Aorta (tissue), 5 donors: Measurements from ENCODE around the gene RPL11. TPM values are rescaled to one million over a fixed set of nuclear protein-coding genes. Genes with fewer than 3 reads are reported as not detected.

Experiments
- ATAC-seq: fragments of 200-7000 bp; cut with Tn5 transposase; one replicate; pipeline ENCODE4 v1.9.1; 2022; ENCODE audit warnings: moderate library complexity; ENCODE audit not compliant: low FRiP score
- DNase-seq, 2 donors: peaks; one replicate each; pipeline ENCODE4 v3.0.0-alpha.2; 2020
- H3K27ac ChIP-seq, 2 donors: one replicate each; pipeline ENCODE4 v1.5.1; 2013; ENCODE audit warnings: low read length in 2 of 2, mild to moderate bottlenecking in 2 of 2, moderate library complexity in 2 of 2, control low read depth in 1 of 2, inconsistent platforms in 1 of 2, low read depth in 1 of 2
- H3K27me3 ChIP-seq, 2 donors: one replicate each; pipeline ENCODE4 v1.6.1; 2013; ENCODE audit warnings: control low read depth in 1 of 2, low read length in 1 of 2, mild to moderate bottlenecking in 1 of 2, moderate library complexity in 1 of 2; ENCODE audit not compliant: insufficient read depth in 2 of 2, control insufficient read depth in 1 of 2
- H3K36me3 ChIP-seq, 2 donors: one replicate each; pipeline ENCODE4 v1.6.1; 2013; ENCODE audit warnings: control low read depth in 1 of 2, low read length in 1 of 2, mild to moderate bottlenecking in 1 of 2; ENCODE audit not compliant: insufficient read depth in 2 of 2, control insufficient read depth in 1 of 2
- H3K4me1 ChIP-seq, 2 donors: one replicate each; pipeline ENCODE4 v1.6.1; 2013; ENCODE audit warnings: low read length in 2 of 2, control low read depth in 1 of 2, mild to moderate bottlenecking in 1 of 2, moderate library complexity in 1 of 2; ENCODE audit not compliant: insufficient read depth in 2 of 2, control insufficient read depth in 1 of 2
- H3K4me3 ChIP-seq, 2 donors: one replicate each; pipeline ENCODE4 v1.5.1; 2013; ENCODE audit warnings: low read length in 2 of 2, control low read depth in 1 of 2, mild to moderate bottlenecking in 1 of 2
- H3K9me3 ChIP-seq: one replicate; pipeline ENCODE4 v1.6.1; 2013; ENCODE audit warnings: mild to moderate bottlenecking, low read length; ENCODE audit not compliant: control insufficient read depth
- WGBS, 2 donors: extraction: QIAGEN DNeasy Blood & Tissue Kit; methylation state at CpG; one replicate each; pipeline ENCODE4 v1.1.7; 2013; 5-methylcytosine and 5-hydroxymethylcytosine counted together
- intact Hi-C, 2 donors: fragments of 100-400 bp; cut with DNase I; formaldehyde crosslinking; loops; one replicate each; pipeline versions ENCODE4 v1.14.2 to v1.15.0; 2022
- polyA plus RNA-seq, 2 donors: library from polyadenylated mRNA; stranded (reverse); fragments of 200-250 nt; gene quantifications; one replicate each; pipeline ENCODE4 v1.2.3, GENCODE V29; 2013
- total RNA-seq, 2 donors: library from RNA; stranded (reverse); fragmentation: NEBNext Ultra II Directional; extraction: Animal tissue kit (Norgen Biotek cat#: 25700); gene quantifications; one replicate each; pipeline ENCODE4 v1.2.1, GENCODE V29; 2021
- donor health status: healthy with polysubstance abuse.
- donor health status: Bipolar disorder and iron deficiency.
- donor health status: DM: no; HTN: no; CAD: no.
- donor health status: DM: no; HTN: no; CAD: no.
- donor health status: DM: yes; HTN: yes; CAD: no.

RPL11 gene
- total and polyA plus RNA-seq, 4 donors, result 707 to 3,782 (median 1,514) TPM

DNA sequence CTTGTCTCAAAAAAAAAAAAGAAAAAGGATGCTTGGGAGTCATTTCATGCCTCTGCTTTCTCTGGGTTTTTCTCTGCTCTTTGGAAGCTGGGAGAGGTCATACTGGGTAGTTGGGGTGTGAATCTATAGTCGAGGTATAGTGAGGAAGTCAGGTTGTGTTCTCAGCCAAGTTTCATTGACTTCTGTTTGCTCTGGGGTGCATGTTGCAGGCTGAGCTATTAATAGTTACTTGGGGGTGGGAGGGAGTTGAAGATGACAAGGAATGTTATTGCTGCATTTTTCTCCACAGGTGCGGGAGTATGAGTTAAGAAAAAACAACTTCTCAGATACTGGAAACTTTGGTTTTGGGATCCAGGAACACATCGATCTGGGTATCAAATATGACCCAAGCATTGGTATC, 2.8 kb downstream of the RPL11 start:
- Histone ChIP-seq H3K4me1 (peaks cover 0 to 3% of the 10 kb centered on the region in 2 donors), H3K27me3 (no peaks in the 10 kb centered on the region), H3K36me3 (peaks cover 0 to 3% of the 10 kb centered on the region in 2 donors), H3K4me3 (no peak overlapping the region), H3K27ac (no peak overlapping the region), H3K9me3 (no peaks in the 10 kb centered on the region)
- 56% methylated on average over 3 of the region's 3 CpGs for WGBS, 2 donors
- intact Hi-C loops, result loop anchor here in 1 of 2 donors (5.0 kb wide), 1 partner anchor 48 kb away; the partner anchor contains the start of gene ELOA
- DNase-seq (no peak), ATAC-seq (no peak)

DNA sequence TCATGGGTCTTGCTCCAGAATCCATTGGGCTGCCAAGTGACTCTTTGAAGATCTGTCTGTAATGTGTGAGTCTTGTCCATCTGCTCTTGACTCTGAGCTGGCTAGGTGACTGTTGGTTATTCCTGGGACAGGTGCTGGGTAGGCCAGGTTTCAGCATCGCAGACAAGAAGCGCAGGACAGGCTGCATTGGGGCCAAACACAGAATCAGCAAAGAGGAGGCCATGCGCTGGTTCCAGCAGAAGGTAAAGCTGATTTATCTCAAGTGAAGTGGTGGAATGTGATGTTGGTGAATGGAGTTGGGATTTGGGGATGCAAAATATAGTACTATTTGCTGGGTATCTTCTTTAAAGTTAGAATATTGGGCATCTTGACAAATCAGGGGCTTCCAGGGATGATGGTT, 4.1 kb downstream of the RPL11 start:
- H3K9me3 ChIP-seq, result no peaks in the 10 kb centered on the region
- intact Hi-C loops, result no loop called here
- DNase-seq (no peak), ATAC-seq (no peak)
- 96 to 99% methylated on average over 3 of the region's 3 CpGs for WGBS, 2 donors
- no peak overlapping the region for H3K27ac ChIP-seq
- no peaks in the 10 kb centered on the region for H3K27me3 ChIP-seq
- peaks cover 0 to 7% of the 10 kb centered on the region in 2 donors for H3K36me3 ChIP-seq
- no peak overlapping the region for H3K4me3 ChIP-seq
- H3K4me1 ChIP-seq, result peaks cover 0 to 3% of the 10 kb centered on the region in 2 donors

DNA sequence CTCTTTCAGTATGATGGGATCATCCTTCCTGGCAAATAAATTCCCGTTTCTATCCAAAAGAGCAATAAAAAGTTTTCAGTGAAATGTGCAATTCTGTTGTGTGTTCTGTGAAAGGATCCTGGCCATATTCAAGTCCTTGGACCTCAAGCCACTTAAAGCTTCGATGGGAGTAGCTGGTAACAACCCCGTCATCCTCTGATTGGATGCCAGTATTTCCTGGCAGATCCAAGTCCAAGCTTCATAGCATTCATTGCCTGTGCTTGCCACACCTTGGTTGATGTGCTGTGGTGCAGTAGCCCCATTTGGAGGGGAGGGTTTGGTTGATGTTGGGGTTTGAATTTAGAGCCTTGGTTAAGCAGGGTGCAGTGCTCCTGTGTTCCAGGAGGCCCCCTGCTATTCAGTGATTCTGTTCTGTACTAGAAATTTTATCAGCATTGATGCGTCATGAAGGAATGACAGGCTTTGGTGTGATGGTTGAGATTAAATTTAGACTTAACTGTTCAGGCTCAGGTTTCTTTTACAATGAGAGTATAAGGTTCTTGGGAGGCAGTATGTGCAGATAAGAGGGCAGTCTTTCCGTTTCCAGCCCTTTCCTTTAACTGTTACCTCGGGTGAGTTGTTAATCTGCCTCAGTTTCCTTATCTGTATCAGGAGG, 4.9 kb downstream of the RPL11 start:
- H3K4me3 ChIP-seq, result no peak overlapping the region
- H3K4me1 ChIP-seq, result peaks cover 0 to 3% of the 10 kb centered on the region in 2 donors
- peaks cover 4 to 7% of the 10 kb centered on the region in 2 donors for H3K36me3 ChIP-seq
- DNase-seq, result no peak
- no peaks in the 10 kb centered on the region for H3K27me3 ChIP-seq
- 51 to 58% methylated on average over 6 of the region's 6 CpGs for WGBS, 2 donors
- no peak for ATAC-seq
- no peak overlapping the region for H3K27ac ChIP-seq
- H3K9me3 ChIP-seq, result no peaks in the 10 kb centered on the region
- intact Hi-C loops, result no loop called here

DNA sequence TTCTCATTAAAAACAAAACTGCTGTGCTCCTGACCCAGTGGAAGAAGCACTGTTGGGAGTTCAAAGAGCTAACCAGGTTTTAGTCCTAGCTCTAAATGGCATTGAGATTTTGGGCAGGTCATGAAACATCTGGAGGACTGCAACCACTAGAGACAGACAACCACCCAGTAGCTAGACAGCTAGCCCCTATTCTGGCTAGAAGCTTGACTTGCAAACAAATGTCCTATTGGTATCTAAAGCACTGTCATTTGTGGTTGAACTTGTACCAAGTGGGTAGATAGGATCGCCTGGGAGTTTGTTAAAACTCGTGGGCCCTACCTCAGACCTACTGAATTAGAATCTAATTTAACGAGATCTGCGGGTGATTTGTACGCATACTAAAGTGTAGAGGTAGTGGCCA, 6.9 kb downstream of the RPL11 start:
- WGBS, 2 donors, result 62 to 72% methylated on average over 5 of the region's 5 CpGs
- Histone ChIP-seq H3K4me3 (no peak overlapping the region), H3K27me3 (no peaks in the 10 kb centered on the region), H3K36me3 (peaks cover 4 to 7% of the 10 kb centered on the region in 2 donors), H3K4me1 (no peaks in the 10 kb centered on the region), H3K9me3 (no peaks in the 10 kb centered on the region), H3K27ac (no peak overlapping the region)
- ATAC-seq (no peak), DNase-seq (no peak)
- intact Hi-C loops, result no loop called here

GRCh38 chr1:23699280-23700179, 7.9 kb downstream of the RPL11 start:
- no peaks in the 10 kb centered on the region for H3K27me3 ChIP-seq
- 63 to 67% methylated on average over 7 of the region's 7 CpGs for WGBS, 2 donors
- H3K4me3 ChIP-seq, result no peak overlapping the region
- H3K4me1 ChIP-seq, result no peaks in the 10 kb centered on the region
- H3K36me3 ChIP-seq, result peaks cover 4 to 7% of the 10 kb centered on the region in 2 donors
- ATAC-seq (no peak), DNase-seq (no peak)
- intact Hi-C loops, result no loop called here
- H3K27ac ChIP-seq, result no peak overlapping the region
- H3K9me3 ChIP-seq, result no peaks in the 10 kb centered on the region

GRCh38 chr1:23701310-23701709, 9.7 kb downstream of the RPL11 start:
- peaks cover 4% of the 10 kb centered on the region in 2 donors for H3K36me3 ChIP-seq
- ATAC-seq, result no peak

DNA sequence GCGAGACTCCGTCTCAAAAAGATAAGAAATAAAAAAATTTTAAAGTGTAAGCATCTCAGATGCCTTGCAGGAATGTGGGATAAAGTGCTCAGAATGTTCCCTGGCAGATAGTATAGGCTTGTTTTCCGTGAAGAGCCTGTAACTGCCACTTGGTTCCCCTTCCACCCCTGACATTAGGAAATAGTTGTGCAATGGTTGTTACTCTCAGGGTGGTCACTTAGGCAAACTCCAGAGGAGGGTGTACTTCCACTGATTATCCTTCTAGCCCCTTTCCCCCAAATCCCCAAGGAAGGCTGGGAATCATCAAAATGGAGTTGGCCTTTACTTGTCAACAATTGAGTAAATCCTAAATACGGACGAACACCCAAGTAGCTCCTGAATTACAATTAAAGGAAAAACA, 10.4 kb downstream of the RPL11 start:
- Histone ChIP-seq H3K4me1 (no peaks in the 10 kb centered on the region), H3K27ac (no peak overlapping the region), H3K27me3 (no peaks in the 10 kb centered on the region), H3K9me3 (no peaks in the 10 kb centered on the region), H3K4me3 (no peak overlapping the region), H3K36me3 (peaks cover 4% of the 10 kb centered on the region in 2 donors)
- DNase-seq (no peak), ATAC-seq (no peak)
- WGBS, 2 donors, result 64 to 67% methylated on average over 5 of the region's 5 CpGs
- intact Hi-C loops, result no loop called here

More at GRCh38 chr1:23701310-23701709, 9.7 kb downstream of the RPL11 start:
- Histone ChIP-seq H3K4me3 (no peak overlapping the region), H3K9me3 (no peaks in the 10 kb centered on the region), H3K27ac (no peak overlapping the region), H3K27me3 (no peaks in the 10 kb centered on the region), H3K4me1 (no peaks in the 10 kb centered on the region)
- no peak for DNase-seq
- 96 to 100% methylated on average over 2 of the region's 2 CpGs for WGBS, 2 donors
- intact Hi-C loops, result no loop called here

GRCh38 chr1:23704834-23705495, 13.4 kb downstream of the RPL11 start:
- Histone ChIP-seq H3K27ac (no peak overlapping the region), H3K36me3 (peaks cover 0 to 4% of the 10 kb centered on the region in 2 donors), H3K4me1 (no peaks in the 10 kb centered on the region), H3K27me3 (no peaks in the 10 kb centered on the region), H3K9me3 (no peaks in the 10 kb centered on the region), H3K4me3 (no peak overlapping the region)
- DNase-seq, result no peak
- 81 to 83% methylated on average over 6 of the region's 6 CpGs for WGBS, 2 donors
- ATAC-seq, result no peak
- intact Hi-C loops, result no loop called here
